Progenitor cell of endocrine pancreas (in vitro differentiated cells): ENCODE data around the gene TAS2R39. TPM values are rescaled to one million over a fixed set of nuclear protein-coding genes. Genes with fewer than 3 reads are reported as not detected.

Experiments
- total RNA-seq: library from RNA; stranded (reverse); gene quantifications from 2 replicates; pipeline ENCODE4 v1.2.1, GENCODE V29; 2021

TAS2R39 gene
- total RNA-seq, 1 donor from 2014 or later, result not detected

Other genes starting within 250 kb of the TAS2R39 start
- gene TRPV5, start 249.7 kb upstream of the TAS2R39 start, total RNA-seq, result 0.13 and 0.14 TPM in 2 replicates
- not detected in 2 replicates for gene LLCFC1, start 243.9 kb upstream of the TAS2R39 start, total RNA-seq
- gene KEL, start 221.1 kb upstream of the TAS2R39 start, total RNA-seq, result 1.7 and 1.9 TPM in 2 replicates
- not detected in 2 replicates for gene OR9A2, start 156.3 kb upstream of the TAS2R39 start, total RNA-seq
- not detected in 2 replicates for gene OR6V1, start 131.1 kb upstream of the TAS2R39 start, total RNA-seq
- gene PIP, start 51.3 kb upstream of the TAS2R39 start, total RNA-seq, result not detected in 2 replicates
- not detected in 2 replicates for gene TAS2R40, start 38.6 kb downstream of the TAS2R39 start, total RNA-seq
- 110 and 114 TPM in 2 replicates for gene GSTK1, start 80.0 kb downstream of the TAS2R39 start, total RNA-seq
- 4.7 and 5.1 TPM in 2 replicates for gene TMEM139, start 101.5 kb downstream of the TAS2R39 start, total RNA-seq
- 65.5 and 68.9 TPM in 2 replicates for gene CASP2, start 104.9 kb downstream of the TAS2R39 start, total RNA-seq
- 0.09 and 0.14 TPM in 2 replicates for gene CLCN1, start 132.7 kb downstream of the TAS2R39 start, total RNA-seq
- gene FAM131B, start 179.3 kb downstream of the TAS2R39 start, total RNA-seq, result 2.3 and 3.7 TPM in 2 replicates
- 65.4 and 69.0 TPM in 2 replicates for gene ZYX, start 197.9 kb downstream of the TAS2R39 start, total RNA-seq
- gene EPHA1, start 225.4 kb downstream of the TAS2R39 start, total RNA-seq, result 54.4 and 56.3 TPM in 2 replicates